Thyroid gland (tissue), 4 donors: ENCODE data around the gene CYP19A1.

ENCODE experiments used
- CTCF ChIP-seq, 6 experiments: fragments of 200-600 bp in 3 of 6; fragments of 450-650 bp in 3 of 6; sonication (generic) in 3 of 6; IDR thresholded peaks; one replicate each; pipeline ENCODE4 v1.5.1; 2016 to 2019; ENCODE audit warnings: antibody characterized with exemption in 6 of 6, mild to moderate bottlenecking in 2 of 6, inconsistent platforms in 1 of 6, moderate library complexity in 1 of 6
- POLR2A ChIP-seq, 2 donors: fragments of 450-650 bp; IDR thresholded peaks; one replicate each; pipeline ENCODE4 v1.6.1; 2017; ENCODE audit warnings: antibody characterized with exemption in 2 of 2, mild to moderate bottlenecking in 2 of 2, moderate library complexity in 1 of 2

DNA sequence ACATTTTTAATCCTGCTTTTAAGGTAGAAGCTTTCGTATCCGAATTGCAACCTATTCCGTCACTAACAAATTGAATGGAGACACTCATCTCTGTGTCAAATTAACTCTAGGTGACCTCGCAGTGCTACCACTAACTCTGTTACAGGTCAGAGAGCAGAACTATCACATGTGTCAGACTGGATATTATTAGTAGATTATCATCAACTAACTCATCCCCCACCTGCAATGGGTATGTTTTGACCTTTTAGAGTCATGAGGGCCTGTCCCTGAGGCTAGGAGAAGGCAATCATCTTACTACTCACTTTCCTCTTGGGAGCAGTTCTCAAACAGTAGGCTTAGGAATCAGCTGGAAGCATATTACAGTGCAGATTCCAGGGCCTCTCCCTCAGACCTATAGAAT lies 5.1 kb upstream of the CYP19A1 start:
- TF ChIP-seq CTCF (IDR thresholded peaks at IDR 0.05) = no peak
- no peak for TF ChIP-seq POLR2A (IDR thresholded peaks at IDR 0.05)
